HG02973 (cell line): ENCODE data around the gene TRIM28.

Experiments
- ATAC-seq: cut with Tn5 transposase; IDR thresholded peaks from one replicate; pipeline ENCODE4 v1.9.1; 2021; ENCODE audit warnings: moderate library complexity; ENCODE audit not compliant: unreplicated experiment

Gene TRIM28

DNA sequence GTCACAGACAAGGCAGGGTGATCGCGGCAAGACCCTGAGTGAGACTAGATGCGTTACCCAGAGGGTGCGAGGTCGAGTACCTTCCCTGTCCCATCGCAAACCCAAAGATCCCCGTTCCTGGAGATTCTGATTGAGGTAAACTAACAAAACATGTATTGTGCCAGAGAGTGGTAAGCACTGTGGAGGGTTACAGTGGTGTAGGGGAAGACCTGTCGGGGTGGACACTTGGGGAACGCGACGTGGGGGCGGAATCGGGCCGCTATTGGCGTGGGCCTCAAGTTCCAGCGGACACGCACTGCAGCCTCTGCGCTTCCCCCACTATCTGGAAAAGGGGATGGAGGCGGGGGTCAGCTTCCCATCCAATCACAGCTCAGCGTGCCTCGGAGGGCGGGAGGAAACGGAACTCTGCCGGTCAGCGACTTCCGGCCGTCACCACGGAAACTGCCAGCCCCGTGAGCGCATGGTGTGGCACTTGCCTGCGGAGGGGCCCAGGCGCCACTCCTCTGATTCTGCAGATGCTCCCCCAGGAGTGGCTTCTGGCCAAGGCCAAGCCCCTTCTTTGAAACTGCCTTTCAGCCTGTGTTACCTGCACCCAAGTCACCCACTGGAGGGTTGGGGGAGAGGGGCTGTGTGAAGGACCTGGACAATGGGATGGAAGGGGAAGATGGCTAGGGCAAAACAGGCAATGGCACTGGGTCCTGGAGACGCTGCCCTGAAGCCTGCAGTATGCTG, 15.6 kb downstream of the TRIM28 start:
- peak; percentile 16 for ATAC-seq

DNA sequence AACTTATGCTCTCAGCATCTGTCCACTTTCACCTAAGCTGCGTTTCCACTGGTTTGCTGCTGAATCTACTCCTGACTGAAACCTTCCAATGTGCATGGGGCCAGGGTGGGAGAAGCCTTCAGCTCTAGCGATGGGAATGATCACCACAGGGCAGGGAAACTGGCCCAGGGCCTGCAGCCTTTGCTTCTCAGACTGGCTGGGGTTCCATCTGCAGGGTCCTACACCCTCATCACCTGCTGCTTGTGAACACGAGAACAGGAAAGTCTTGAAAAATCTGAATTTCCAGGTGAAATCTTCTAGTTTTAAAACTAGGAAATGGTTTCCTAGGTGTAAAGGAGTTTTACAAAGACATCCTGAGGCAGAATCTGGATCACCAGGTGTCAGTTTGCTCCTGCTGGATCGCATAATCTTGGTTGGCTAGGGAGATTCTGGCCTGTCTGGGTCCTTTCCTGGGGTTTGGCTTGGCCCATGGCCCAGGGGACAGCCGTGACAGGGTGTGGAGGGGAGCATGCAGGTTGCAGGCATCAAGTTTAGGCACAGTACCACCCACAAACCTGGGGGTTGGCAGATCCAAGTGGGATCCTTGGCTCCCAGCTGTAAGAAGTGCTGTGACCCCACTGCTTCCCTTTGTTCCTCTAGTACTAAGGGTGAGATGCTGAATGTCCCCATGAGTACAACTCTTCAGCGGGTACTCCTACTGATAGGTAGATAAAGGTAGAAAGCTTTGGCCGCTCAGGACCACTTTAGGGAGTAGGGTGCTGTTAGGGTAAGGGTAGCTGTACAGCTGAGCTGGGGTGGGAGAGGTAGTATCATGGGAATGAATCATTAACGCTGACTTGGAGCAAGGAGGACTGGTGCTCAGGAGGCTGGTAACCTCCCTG, 16.4 kb downstream of the TRIM28 start:
- no peak for ATAC-seq

DNA sequence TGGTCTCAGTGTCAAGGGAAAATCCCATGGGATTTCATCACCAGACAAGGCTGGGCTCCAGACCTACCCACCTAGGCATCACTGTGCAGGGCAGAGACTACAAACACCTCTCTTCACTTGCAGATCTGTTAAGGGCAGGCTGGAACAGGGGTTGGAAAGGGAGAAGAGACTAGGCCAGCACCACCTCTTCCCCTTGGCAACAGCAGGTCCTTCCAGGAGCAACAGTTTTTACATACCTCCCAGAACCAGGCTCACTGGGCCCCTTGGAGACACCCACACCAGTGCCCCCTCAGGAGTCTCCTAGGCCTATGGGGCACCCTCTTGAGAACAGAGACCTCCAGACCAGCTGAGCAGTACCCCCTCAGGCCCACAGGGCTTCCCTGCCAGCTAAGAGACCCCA, 17.1 kb downstream of the TRIM28 start:
- no peak for ATAC-seq

DNA sequence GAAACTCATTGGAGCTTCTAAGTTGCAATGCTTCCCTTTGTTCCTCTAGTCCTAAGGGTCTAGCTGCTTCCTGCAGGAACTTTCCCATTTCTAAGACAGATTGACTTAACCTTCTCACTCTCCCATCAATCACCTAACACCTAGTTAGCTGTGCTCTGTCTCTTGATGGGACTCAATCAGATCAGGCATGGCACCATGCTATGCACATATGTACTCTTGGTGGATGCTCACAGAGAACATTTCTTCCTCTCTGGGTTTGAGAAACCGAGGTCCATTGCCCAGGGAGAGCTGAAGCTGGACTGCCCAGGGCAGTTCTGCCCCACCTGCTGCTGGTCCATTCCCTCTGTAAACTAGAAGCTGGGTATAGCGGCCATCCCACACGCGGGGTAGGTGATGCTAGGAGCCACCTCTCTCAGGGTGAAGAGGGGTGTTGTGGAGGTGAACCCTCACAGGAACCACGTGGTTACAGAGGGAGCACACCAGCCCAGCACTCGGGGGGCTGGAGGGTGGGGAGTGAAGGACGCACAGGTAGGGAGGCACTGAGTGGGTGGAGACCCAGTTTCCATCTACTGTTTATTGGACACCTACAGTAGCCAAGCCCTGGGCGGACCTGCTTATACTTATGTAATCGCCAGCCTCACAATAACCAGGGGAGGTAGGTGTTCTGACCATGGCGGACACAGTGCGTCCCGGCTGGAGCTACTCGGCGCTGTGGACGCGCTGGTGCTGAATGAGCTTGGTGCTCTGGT, 17.7 kb downstream of the TRIM28 start:
- ATAC-seq = no peak

DNA sequence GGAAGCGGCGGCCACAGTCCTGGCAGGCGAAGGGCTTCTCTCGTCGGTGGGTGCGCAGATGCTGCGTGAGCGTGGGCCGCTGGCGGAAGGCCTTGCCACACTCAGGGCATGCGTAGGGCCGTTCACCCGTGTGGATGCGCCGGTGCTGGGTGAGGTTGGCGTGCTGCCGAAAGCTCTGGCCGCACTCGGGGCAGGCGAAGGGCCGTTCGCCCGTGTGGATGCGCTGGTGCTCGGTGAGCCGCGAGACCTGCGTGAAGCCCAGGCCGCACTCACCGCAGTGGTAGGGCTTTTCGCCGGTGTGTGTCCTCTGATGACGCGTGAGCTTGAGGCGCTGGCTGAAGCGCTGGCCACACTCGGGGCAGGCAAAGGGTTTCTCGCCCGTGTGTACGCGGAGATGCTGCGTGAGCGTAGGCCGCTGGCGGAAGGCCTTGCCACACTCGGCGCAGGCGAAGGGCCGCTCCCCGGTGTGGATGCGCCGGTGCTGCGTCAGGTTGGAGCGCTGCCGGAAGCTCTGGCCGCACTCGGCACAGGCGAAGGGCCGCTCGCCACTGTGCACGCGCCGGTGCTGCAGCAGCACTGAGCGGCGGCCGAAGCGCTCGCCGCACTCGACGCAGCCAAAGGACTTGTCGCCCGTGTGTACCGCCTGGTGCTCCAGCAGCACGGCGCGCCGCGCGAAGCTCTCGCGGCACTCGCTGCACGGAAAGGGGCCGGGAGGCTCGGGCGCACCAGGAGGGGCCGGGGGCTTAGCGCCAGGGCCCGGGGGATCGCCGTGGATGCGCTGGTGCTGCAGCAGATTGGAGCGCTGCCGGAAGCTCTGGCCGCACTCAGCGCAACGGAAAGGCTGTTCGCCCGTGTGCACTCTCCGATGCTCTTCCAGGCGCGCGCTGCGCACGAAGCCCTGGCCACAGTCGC, 18.5 kb downstream of the TRIM28 start:
- no peak for ATAC-seq

DNA sequence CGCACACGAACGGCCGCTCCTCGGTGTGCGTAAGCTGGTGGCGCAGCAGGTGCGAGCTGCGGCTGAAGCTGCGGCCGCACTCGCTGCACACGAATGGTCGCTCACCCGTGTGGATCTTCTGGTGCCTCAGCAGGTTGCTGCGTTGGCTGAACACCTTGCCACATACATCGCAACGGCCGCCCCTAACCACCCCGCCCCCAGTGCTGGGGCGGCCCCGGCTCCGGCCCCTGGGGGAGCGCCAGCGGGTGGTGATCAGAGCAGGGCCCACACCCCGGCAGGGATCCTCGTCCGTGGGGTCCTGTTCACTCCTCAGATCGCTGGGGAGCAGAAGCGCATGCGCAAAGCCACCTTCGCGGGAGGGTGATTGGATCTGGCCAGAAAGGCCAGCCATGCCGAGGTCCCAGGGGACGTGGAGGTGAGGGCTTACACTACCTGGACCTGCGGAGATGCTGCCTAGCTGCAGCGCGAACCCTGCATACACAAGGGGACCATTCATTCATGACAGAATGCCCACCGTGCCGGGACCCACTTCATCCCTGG, 19.2 kb downstream of the TRIM28 start:
- no peak for ATAC-seq

DNA sequence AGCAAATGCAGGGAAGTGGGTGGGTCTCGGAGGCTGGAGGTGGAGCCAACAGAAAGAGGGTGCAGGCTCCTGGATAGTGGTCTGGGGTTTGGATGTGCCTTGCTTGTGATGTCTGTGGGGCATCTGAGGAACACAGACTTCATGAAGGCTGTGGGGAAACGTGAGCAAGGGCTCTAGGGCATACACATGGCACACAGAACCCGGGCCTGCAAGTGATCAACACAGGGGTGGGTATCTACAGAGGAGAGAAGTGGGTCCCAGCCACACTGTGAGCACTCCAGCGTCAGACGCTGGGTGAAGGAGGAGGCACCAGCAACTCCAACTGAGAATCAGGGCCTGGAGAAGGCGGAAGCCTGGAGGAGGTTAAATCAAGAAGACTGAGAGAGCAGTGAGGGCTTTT, 20.0 kb downstream of the TRIM28 start:
- no peak for ATAC-seq

DNA sequence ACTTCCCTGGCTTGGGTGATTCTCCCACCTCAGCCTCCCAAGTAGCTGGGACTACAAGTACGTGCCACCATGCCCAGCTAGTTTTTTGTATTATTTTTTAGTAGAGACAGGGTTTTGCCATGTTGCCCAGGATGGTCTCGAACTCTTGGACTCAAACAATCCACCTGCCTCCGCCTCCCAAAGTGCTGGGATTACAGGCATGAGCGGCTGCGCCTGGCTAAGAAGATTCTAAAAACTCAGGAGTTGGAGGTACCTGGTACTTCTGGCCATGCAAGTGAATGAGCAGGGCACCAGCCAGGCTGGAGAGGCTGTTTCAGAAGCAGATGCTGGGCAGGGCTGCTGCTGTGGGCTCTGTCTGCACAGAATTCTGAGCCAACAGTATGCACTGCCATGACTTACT, 23.1 kb downstream of the TRIM28 start:
- ATAC-seq = no peak

DNA sequence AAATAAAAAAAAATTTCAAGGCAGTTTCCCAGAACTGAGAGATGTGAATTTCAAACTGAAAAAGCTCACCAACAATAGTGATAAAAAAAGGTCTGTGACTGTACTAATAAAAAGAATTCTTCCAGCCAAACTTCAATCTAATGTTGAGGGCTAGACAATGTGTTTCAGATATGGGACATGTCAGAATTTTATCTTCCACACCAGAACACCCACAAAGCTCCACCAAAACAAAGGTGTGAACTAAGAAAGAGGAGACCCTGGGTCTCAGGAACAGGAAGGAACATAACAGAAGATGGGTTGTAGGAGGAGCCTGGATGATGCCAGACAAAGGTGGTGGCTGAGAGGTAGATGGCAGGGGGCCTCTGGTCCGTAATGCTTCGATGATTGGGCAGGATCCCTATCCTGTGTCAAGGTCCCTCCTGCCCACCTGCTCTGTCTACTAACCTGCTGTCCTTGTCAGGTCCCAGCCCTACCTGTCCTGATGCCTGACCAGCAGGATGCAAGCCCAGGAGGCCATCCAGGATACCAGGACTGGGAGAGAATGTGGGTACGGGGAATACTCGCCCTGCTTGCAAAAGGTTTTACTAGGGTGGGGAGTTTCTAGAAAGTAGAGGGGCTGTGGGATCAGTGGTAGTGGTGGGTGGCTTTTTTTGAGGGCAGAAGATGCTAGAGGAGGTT, 24.7 kb downstream of the TRIM28 start:
- ATAC-seq = no peak

DNA sequence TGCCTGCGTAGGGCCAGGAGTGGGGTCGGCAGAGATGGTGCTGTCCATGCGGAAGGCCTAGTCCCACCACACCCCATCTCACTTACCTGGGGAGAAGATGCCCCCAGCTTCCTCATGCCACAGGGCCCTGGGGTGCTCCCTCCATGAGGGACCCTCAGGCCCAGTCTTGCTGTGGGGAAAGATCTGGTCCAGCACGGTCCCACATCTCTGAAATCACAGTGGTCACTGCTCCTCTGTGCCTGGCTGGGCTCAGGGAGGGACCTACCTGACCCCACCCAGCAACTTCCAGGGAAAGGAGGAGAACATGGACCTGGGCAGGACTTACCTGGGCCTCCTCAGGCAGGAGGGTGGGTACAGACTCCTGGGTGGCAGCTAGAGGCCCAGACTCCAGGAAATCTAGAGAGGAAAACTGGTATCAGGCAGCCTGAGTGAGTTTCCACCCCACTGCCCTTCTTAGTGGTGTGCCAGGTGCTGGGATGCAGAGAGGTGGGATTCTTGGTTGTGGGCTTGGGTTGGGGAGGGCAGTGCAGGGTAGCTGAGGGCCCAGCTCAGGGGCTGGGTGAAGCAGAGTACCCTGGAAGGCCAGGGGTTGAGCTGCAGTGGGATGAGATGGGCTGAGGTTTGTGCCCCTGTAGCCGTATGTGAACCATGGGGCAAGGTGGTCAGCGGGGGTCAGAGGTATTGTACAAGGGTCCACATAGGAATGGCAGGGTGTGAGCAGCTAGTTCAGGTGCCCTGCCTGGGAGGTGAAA, 25.5 kb downstream of the TRIM28 start:
- ATAC-seq = no peak

DNA sequence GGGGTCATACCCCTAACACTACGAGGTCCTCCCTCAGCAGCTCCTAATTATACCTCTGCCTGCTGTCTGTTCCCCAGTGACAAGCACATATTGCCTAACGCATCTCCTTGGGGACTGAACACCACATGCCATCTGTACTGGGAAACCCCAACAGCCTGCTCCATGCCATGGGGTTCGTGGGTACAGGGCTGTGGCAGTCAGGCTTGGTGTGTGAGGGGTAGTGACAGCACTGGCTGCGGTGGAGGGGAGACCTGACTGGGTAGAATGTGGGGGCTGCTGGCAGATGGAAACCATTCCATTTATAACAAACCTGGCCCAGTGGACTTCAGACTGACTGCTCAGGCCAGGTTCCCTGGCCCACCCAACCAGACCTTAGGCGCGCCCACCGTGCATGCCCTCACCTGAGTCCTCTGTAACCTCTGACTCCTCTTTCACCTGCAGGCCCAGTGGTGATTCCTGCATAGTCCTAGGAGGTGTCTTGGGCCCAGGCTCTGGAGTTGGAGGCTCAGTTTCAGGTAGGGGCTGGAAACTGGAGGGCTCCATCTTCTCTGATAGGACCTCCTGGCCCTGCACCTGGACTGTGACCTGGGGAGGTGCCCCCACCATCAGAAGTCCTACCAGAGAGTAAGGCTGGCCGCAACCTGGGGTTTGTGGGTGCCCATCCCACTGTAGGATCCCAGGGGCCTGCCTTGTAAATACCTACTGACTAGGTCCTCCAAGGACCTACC, 26.2 kb downstream of the TRIM28 start:
- no peak for ATAC-seq

DNA sequence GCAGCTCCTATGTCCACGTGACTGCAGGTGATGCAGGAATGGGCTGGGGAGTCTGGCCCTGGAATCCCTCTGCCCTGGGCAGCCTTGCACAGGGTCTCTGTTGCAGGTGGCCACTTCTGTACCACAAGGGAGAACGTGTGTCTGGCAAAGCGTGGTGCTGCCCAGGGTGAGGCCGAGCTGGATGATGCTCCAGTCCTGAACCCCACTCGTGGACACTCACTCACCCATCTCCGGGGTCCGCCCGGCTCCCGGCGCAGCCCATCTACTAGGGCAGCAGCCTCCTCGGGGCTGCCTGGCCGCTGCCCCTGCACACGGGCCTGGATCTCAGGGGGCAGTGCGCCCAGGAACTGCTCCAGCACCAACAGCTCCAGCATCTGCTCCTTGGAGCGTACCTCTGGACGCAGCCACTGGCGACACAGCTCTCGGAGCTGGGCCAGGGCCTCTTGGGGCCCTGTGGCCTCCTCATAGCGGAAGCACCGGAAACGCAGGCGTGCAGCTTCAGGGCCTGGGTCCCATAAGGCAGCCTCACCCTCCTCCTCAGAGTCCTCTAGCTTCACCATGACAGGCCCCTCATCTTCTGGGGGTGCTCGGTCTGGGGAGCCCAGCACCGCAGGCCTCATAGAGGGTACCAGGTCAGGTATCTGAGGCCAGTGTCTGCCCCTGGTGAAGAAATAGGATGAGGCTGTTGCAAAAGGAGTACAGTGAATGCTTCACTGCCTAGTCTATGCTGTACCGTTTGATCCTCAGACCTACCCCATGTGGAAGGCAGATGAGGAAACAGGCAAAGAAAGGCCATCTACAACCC, 27.1 kb downstream of the TRIM28 start:
- ATAC-seq = no peak

DNA sequence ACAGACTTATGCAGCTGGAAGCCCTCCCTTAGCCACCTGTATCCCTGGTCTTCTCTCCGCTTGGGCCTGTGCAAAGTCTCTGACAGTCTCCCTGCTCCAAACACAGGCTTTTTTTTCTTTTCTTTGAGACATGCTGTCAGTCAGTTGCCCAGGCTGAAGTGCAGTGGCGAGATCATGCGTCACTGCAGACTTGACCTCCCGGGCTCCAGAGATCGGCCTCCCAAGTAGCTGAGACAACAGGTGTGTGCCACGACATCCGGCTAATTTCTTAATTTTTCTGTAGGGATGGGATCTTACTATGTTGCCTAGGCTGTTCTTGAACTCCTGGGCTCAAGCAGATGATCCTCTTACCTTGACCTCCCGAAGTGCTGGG, 27.7 kb downstream of the TRIM28 start:
- no peak for ATAC-seq

DNA sequence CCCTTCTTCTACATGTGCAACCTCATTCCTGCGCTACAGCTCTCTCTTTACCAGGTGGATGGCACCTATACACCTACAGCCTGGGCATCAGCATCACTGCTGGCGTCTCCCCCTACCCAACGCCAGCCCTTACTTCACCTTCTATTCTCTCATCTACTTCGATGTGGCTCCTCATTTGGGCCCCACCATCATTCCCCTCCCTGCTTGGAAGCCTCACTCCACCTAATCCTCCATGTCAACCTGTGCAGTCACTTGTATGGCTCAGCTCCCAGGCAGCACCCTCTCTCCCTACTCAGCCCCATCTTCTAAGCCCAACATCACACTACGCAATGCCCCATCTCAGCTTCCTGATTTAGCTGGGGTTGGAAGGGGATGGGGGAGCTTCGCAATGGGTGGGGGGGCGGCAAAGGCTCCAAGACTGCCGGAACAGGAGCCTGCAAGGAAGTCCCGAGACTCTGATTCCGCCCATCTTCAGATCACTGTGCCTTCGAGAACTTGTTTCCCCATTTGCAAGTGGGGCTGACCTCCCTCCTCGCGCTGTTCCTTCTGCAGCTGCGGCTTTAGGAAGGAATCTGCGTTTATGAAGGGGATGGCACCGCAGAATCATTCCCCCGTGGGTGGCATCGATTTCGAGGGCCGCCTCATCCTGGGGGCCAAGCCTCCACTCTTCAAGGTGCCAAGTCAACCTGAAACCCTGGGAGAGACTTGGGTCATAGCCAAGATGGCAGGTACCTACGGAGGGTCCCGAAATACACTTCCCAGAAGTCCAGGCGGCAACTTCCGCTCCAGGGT, 28.4 kb downstream of the TRIM28 start:
- ATAC-seq = no peak

DNA sequence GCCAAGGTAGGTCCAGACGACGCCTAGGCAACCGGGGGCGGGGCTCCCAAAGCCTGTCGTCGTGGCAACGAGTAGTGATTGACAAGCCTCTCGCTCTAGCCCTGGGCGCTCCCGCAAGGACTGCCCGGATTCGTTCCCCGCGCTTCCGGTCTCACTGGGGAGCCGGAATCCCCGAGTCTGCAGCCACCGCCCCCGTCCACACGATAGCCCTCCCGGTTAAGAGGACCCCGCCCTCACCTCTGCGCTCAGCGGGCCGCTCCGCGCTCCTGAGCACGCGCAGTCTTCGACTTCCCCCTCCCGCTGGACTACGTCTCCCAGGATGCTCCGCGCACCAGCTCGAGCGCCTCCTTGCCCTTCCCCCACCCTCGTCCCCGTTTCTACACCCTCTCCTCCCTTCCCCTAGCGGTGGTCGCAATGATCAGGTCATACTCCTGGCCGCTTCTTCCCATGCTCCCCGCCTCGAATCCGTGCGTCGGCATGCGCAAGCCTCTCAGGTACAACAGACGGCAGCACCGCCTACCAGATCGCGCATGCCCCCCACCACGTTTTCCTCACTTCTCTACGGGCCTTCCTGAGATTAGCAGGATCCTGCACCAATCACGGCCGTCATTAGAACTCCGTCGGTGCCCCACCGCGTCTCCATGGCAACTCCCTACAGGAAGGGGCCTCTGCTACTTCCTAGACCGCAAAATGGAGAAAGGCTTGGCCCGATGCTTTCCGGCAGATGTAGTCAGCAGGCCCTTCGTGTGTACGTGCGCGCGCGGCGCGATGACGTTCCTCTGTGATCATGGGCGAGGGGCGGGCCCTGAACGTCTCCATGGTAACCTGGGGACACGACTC, 29.2 kb downstream of the TRIM28 start, which contains the start of gene MZF1:
TSS of gene MZF1 (minus strand) at position 518 of the 840 bp plus-strand sequence. CDS start 1,946 bp downstream, outside the sequence.
- ATAC-seq = peak; percentile 46
